KMS-11 (cell line): Measurements from ENCODE around the gene NUP210L.
"Not testable (repeated sequence)": the region's sequence is repeated elsewhere in the genome, so short reads cannot be mapped to it uniquely, and the experiment has no call there.

Experiments used
- H2AFZ ChIP-seq: fragments of 200-600 bp; sonication (generic); 2 replicates; pipeline ENCODE4 v1.6.1; 2016; ENCODE audit warnings: antibody characterized with exemption, mixed run types, low read depth
- H3K27ac ChIP-seq: fragments of 200-600 bp; sonication (generic); 2 replicates; pipeline ENCODE4 v1.6.1; 2016; ENCODE audit warnings: mild to moderate bottlenecking, mixed run types
- H3K27me3 ChIP-seq: fragments of 200-600 bp; sonication (generic); 2 replicates; pipeline ENCODE4 v1.6.1; 2017; ENCODE audit warnings: mild to moderate bottlenecking, low read depth, mixed run types, moderate library complexity; ENCODE audit not compliant: insufficient read depth
- H3K36me3 ChIP-seq: fragments of 200-600 bp; sonication (generic); 2 replicates; pipeline ENCODE4 v1.6.1; 2017; ENCODE audit warnings: mild to moderate bottlenecking, mixed run types; ENCODE audit not compliant: insufficient read depth
- H3K4me1 ChIP-seq: fragments of 200-600 bp; sonication (generic); 2 replicates; pipeline ENCODE4 v1.6.1; 2016; ENCODE audit warnings: mild to moderate bottlenecking, low read depth, mixed run types; ENCODE audit not compliant: poor library complexity, severe bottlenecking
- H3K4me2 ChIP-seq: fragments of 200-600 bp; sonication (generic); 2 replicates; pipeline ENCODE4 v1.7.0; 2016; ENCODE audit warnings: mild to moderate bottlenecking, mixed run types
- H3K4me3 ChIP-seq: fragments of 200-600 bp; sonication (generic); IDR thresholded peaks from 2 replicates; pipeline ENCODE4 v1.6.1; 2017; ENCODE audit warnings: low read depth, low read length, mixed read lengths; ENCODE audit not compliant: insufficient read depth
- H3K79me2 ChIP-seq: fragments of 200-600 bp; sonication (generic); 2 replicates; pipeline ENCODE4 v1.6.1; 2016; ENCODE audit warnings: low read depth, mixed run types; ENCODE audit not compliant: insufficient read depth
- H3K9ac ChIP-seq: fragments of 200-600 bp; sonication (generic); 2 replicates; pipeline ENCODE4 v1.6.1; 2016; ENCODE audit warnings: mild to moderate bottlenecking, mixed run types
- H4K20me1 ChIP-seq: fragments of 200-600 bp; sonication (generic); 2 replicates; pipeline ENCODE4 v1.6.1; 2016; ENCODE audit warnings: mild to moderate bottlenecking, mixed run types; ENCODE audit not compliant: insufficient read depth
- CTCF ChIP-seq: fragments of 200-600 bp; sonication (generic); conservative IDR thresholded peaks from 2 replicates; pipeline ENCODE4 v1.6.1; 2017; ENCODE audit warnings: low read depth, mild to moderate bottlenecking, antibody characterized with exemption, low read length, moderate library complexity, mixed read lengths

Gene NUP210L

GRCh38 chr1:154006136-154006535, 148.7 kb downstream of the NUP210L start:
- no peaks in the 10 kb centered on the region for H3K4me1 ChIP-seq
- no peak overlapping the region for H3K9ac ChIP-seq
- TF ChIP-seq CTCF: no peak
- no peak overlapping the region for H3K4me3 ChIP-seq
- H3K4me2 ChIP-seq: no peak overlapping the region
- H2AFZ ChIP-seq: no peak overlapping the region
- H3K27me3 ChIP-seq: no peaks in the 10 kb centered on the region
- no peak overlapping the region for H3K27ac ChIP-seq
- no peaks in the 10 kb centered on the region for H4K20me1 ChIP-seq
- no peaks in the 10 kb centered on the region for H3K36me3 ChIP-seq
- H3K79me2 ChIP-seq: no peaks in the 10 kb centered on the region

DNA sequence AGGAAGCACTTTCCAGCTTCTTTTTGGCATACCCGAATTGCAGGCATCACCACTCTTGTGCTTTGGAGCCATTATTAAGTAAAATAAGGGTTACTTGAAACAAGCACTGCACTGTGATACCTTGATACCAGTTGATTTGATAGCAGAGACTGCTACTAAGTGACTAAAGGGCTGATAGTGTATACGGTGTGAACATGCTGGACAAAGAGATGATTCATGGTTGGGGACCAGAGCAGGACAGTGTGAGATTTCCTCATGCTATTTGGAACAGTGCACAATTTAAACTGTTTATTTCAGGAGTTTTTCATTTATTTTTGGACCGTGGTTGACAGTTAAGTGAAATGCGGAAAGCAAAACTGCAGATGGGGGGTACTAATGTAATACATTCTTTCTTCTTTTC, 154.5 kb downstream of the NUP210L start:
- Histone ChIP-seq H3K27ac (no peak overlapping the region), H3K79me2 (no peaks in the 10 kb centered on the region), H3K36me3 (no peaks in the 10 kb centered on the region), H3K27me3 (no peaks in the 10 kb centered on the region), H4K20me1 (no peaks in the 10 kb centered on the region), H3K4me2 (no peak overlapping the region), H3K9ac (no peak overlapping the region), H2AFZ (no peak overlapping the region), H3K4me3 (no peak overlapping the region), H3K4me1 (peaks cover 7% of the 10 kb centered on the region)
- TF ChIP-seq CTCF: no peak

DNA sequence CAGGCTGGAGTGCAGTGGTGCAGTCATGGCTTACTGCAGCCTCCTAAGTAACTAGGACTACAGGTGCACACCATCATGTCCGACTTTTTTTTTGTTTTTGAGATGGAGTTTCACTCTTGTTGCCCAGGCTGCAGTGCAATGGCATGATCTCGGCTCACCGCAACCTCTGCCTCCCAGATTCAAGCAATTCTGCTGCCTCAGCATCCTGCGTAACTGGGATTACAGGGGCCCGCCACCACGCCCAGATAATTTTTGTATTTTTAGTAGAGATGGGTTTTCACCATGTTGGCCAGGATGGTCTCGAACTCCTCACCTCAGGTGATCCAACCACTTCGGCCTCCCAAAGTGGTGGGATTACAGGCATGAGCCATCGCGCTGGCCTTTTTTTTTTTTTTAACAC, 158.0 kb downstream of the NUP210L start:
- not testable (repeated sequence) for H4K20me1 ChIP-seq, H3K9ac ChIP-seq, H3K4me2 ChIP-seq, H2AFZ ChIP-seq, H3K4me3 ChIP-seq, H3K27me3 ChIP-seq, H3K27ac ChIP-seq
- Histone ChIP-seq H3K4me1 (peaks cover 21% of the 10 kb centered on the region), H3K36me3 (peaks cover 11% of the 10 kb centered on the region; the same call in 1 of the 2 replicates), H3K79me2 (peaks cover 11% of the 10 kb centered on the region)

- H3K27me3 ChIP-seq: no peaks in the 10 kb centered on the region; the same call in 1 of the 2 replicates
- no peak overlapping the region for H3K4me2 ChIP-seq
- H3K79me2 ChIP-seq: peaks cover 23% of the 10 kb centered on the region
- no peak overlapping the region for H3K4me3 ChIP-seq
- H3K4me1 ChIP-seq: peaks cover 27% of the 10 kb centered on the region
- no peak overlapping the region for H2AFZ ChIP-seq
- H3K27ac ChIP-seq: no peak overlapping the region; the same call in 1 of the 2 replicates
- H4K20me1 ChIP-seq: no peaks in the 10 kb centered on the region
- no peak overlapping the region for H3K9ac ChIP-seq
- no peak for TF ChIP-seq CTCF
- peaks cover 17% of the 10 kb centered on the region; the same call in 1 of the 2 replicates for H3K36me3 ChIP-seq
These were observed 159.2 kb downstream of the NUP210L start for GRCh38 chr1:153995640-153996039.

GRCh38 chr1:153995202-153995601, 159.7 kb downstream of the NUP210L start:
- Histone ChIP-seq H3K27me3 (no peaks in the 10 kb centered on the region; the same call in 1 of the 2 replicates), H3K27ac (no peak overlapping the region; the same call in 1 of the 2 replicates), H2AFZ (no peak overlapping the region), H3K4me3 (no peak overlapping the region), H3K9ac (no peak overlapping the region), H3K79me2 (peaks cover 24% of the 10 kb centered on the region), H4K20me1 (no peaks in the 10 kb centered on the region), H3K4me1 (peaks cover 29% of the 10 kb centered on the region), H3K4me2 (no peak overlapping the region), H3K36me3 (peaks cover 17% of the 10 kb centered on the region; the same call in 1 of the 2 replicates)
- no peak for TF ChIP-seq CTCF
